H1 (cell line): ENCODE data around the gene FGF1. TPM values are rescaled to one million over a fixed set of nuclear protein-coding genes. Genes with fewer than 3 reads are reported as not detected.

Experiments
- CTCF ChIA-PET: fragments of 300-600 bp; sonication (Branson Sonifier 250); formaldehyde crosslinking; loops from one replicate; lab custom pipeline; 2021; ENCODE audit not compliant: partially characterized antibody; lab: Charles Lee
- POLR2A ChIA-PET: fragments of 300-600 bp; sonication (Branson Sonifier 250); formaldehyde crosslinking; loops from one replicate; lab custom pipeline; 2021; ENCODE audit warnings: inconsistent platforms; ENCODE audit not compliant: partially characterized antibody; lab: Charles Lee
- DNase-seq, 2 experiments: peaks; one replicate each; pipeline versions ENCODE4 v3.0.0 to v3.0.0-alpha.2; 2010 to 2022; ENCODE audit warnings: low spot score in 2 of 2, low read depth in 1 of 2, mixed read lengths in 1 of 2
- FAIRE-seq: peaks from 2 replicates; lab custom pipeline; 2011; peaks lifted over from hg19 to GRCh38; lab: Jason Lieb, UNC
- H2AFZ ChIP-seq: 2 replicates; pipeline ENCODE4 v1.8.1; 2012; ENCODE audit warnings: low read length, inconsistent platforms
- H2AK5ac ChIP-seq: 2 replicates; pipeline ENCODE4 v1.6.1; 2013; ENCODE audit warnings: low read depth, low read length
- H2BK120ac ChIP-seq: replicated peaks from 2 replicates; pipeline ENCODE3; 2013; ENCODE audit warnings: low read depth, low read length, inconsistent platforms
- H2BK12ac ChIP-seq: 2 replicates; pipeline ENCODE4 v1.6.1; 2013; ENCODE audit warnings: low read depth, low read length
- H2BK15ac ChIP-seq: 2 replicates; pipeline ENCODE4 v1.6.1; 2013; ENCODE audit warnings: low read length
- H2BK20ac ChIP-seq: 2 replicates; pipeline ENCODE4 v1.6.1; 2013; ENCODE audit warnings: low read length
- H2BK5ac ChIP-seq: 2 replicates; pipeline ENCODE4 v1.6.1; 2013; ENCODE audit warnings: low read depth, low read length
- H3K14ac ChIP-seq: 2 replicates; pipeline ENCODE4 v1.6.1; 2013; ENCODE audit warnings: inconsistent platforms; ENCODE audit not compliant: insufficient read length
- H3K18ac ChIP-seq: 2 replicates; pipeline ENCODE4 v1.6.1; 2013; ENCODE audit warnings: low read length; ENCODE audit errors: extremely low read depth
- H3K23ac ChIP-seq: 2 replicates; pipeline ENCODE4 v1.6.1; 2013; ENCODE audit warnings: inconsistent platforms; ENCODE audit not compliant: insufficient read length
- H3K23me2 ChIP-seq: 2 replicates; pipeline ENCODE4 v1.6.1; 2013; ENCODE audit warnings: low read depth, low read length
- H3K27ac ChIP-seq: 2 replicates; pipeline ENCODE4 v1.6.1; 2011; ENCODE audit warnings: low read depth, low read length, inconsistent platforms
- H3K27me3 ChIP-seq, 4 experiments: replicated peaks in 1 of 4; 1 replicate in 1 of 4; 2 replicates in 3 of 4; pipeline versions ENCODE4 v1.6.1 to v1.8.1; 2011 to 2013; ENCODE audit warnings: low read length in 3 of 4, mild to moderate bottlenecking in 3 of 4, inconsistent platforms in 2 of 4, mixed read lengths in 2 of 4, moderate library complexity in 1 of 4; ENCODE audit not compliant: control insufficient read depth in 3 of 4, insufficient read depth in 3 of 4; ENCODE audit errors: extremely low read depth in 1 of 4
- H3K36me3 ChIP-seq, 4 experiments: 2 replicates each; pipeline versions ENCODE4 v1.6.1 to v1.8.1; 2011 to 2013; ENCODE audit warnings: mild to moderate bottlenecking in 4 of 4, low read length in 3 of 4, moderate library complexity in 2 of 4, control low read depth in 1 of 4, inconsistent platforms in 1 of 4; ENCODE audit not compliant: insufficient read depth in 4 of 4, control insufficient read depth in 2 of 4
- H3K4ac ChIP-seq: replicated peaks from 2 replicates; pipeline ENCODE3; 2013; ENCODE audit warnings: low read length, low read depth, mixed read lengths, inconsistent platforms; ENCODE audit not compliant: insufficient read length
- H3K4me1 ChIP-seq, 4 experiments: replicated peaks in 1 of 4; 1 replicate in 1 of 4; 2 replicates in 3 of 4; pipeline versions ENCODE4 v1.6.1 to v1.8.1; 2011 to 2013; ENCODE audit warnings: low read length in 3 of 4, inconsistent platforms in 2 of 4, mixed read lengths in 1 of 4; ENCODE audit not compliant: insufficient read depth in 4 of 4, control insufficient read depth in 3 of 4
- H3K4me2 ChIP-seq, 2 experiments: 2 replicates each; pipeline versions ENCODE4 v1.6.1 to v1.8.1; 2011 to 2013; ENCODE audit warnings: low read depth in 2 of 2, low read length in 2 of 2, control low read depth in 1 of 2, inconsistent platforms in 1 of 2, mild to moderate bottlenecking in 1 of 2; ENCODE audit not compliant: insufficient read depth in 1 of 2
- H3K4me3 ChIP-seq, 4 experiments: fragments of 200-600, 300-600 bp in 1 of 4; sonication (generic), shearing (Covaris generic), sonication (Bioruptor Twin) in 1 of 4; 2 replicates each; pipeline versions ENCODE4 v1.5.1 to v1.8.1; 2011 to 2016; ENCODE audit warnings: low read length in 4 of 4, low read depth in 3 of 4, control low read depth in 2 of 4, inconsistent platforms in 2 of 4, mild to moderate bottlenecking in 2 of 4, mixed read lengths in 1 of 4, moderate library complexity in 1 of 4; ENCODE audit not compliant: insufficient read depth in 2 of 4; ENCODE audit errors: extremely low read depth in 1 of 4
- H3K56ac ChIP-seq: replicated peaks from 2 replicates; pipeline ENCODE3; 2013; ENCODE audit warnings: low read depth, mild to moderate bottlenecking, mixed read lengths, low read length, inconsistent platforms; ENCODE audit not compliant: insufficient read length
- H3K79me1 ChIP-seq: 2 replicates; pipeline ENCODE4 v1.6.1; 2013; ENCODE audit warnings: low read depth, low read length, control low read depth
- H3K79me2 ChIP-seq, 2 experiments: 2 replicates each; pipeline versions ENCODE4 v1.6.1 to v1.8.1; 2012 to 2013; ENCODE audit warnings: low read length in 2 of 2, mild to moderate bottlenecking in 2 of 2, inconsistent platforms in 1 of 2; ENCODE audit not compliant: insufficient read depth in 2 of 2, control insufficient read depth in 1 of 2
- H3K9ac ChIP-seq, 4 experiments: replicated peaks in 1 of 4; 1 replicate in 1 of 4; 2 replicates in 3 of 4; pipeline versions ENCODE4 v1.6.1 to v1.8.1; 2011 to 2013; ENCODE audit warnings: low read depth in 3 of 4, low read length in 3 of 4, control low read depth in 2 of 4, mild to moderate bottlenecking in 2 of 4, moderate library complexity in 2 of 4, inconsistent platforms in 1 of 4; ENCODE audit errors: extremely low read depth in 1 of 4
- H3K9me3 ChIP-seq, 2 experiments: 2 replicates each; pipeline versions ENCODE4 v1.6.1 to v1.8.1; 2012 to 2013; ENCODE audit warnings: mild to moderate bottlenecking in 2 of 2, moderate library complexity in 2 of 2, control low read depth in 1 of 2, inconsistent platforms in 1 of 2, low read depth in 1 of 2, low read length in 1 of 2, mixed read lengths in 1 of 2; ENCODE audit not compliant: insufficient read depth in 2 of 2
- H4K20me1 ChIP-seq, 2 experiments: replicated peaks in 1 of 2; 2 replicates each; pipeline versions ENCODE3 to v1.8.1; 2011 to 2013; ENCODE audit warnings: inconsistent platforms in 2 of 2, low read length in 2 of 2, mild to moderate bottlenecking in 1 of 2; ENCODE audit not compliant: insufficient read depth in 2 of 2, control insufficient read depth in 1 of 2
- H4K5ac ChIP-seq: 2 replicates; pipeline ENCODE4 v1.6.1; 2013; ENCODE audit warnings: low read length, low read depth, mixed read lengths, inconsistent platforms; ENCODE audit not compliant: insufficient read length
- H4K8ac ChIP-seq: 2 replicates; pipeline ENCODE4 v1.8.0; 2013; ENCODE audit warnings: mild to moderate bottlenecking, moderate library complexity, low read length, inconsistent platforms; ENCODE audit not compliant: insufficient read depth; ENCODE audit errors: extremely low read depth
- H4K91ac ChIP-seq: replicated peaks from 2 replicates; pipeline ENCODE3; 2013; ENCODE audit warnings: low read length, mixed read lengths, inconsistent platforms; ENCODE audit not compliant: insufficient read length
- CBX5 ChIP-seq: fragments of 300-800, 300-1000 bp; sonication (generic); IDR thresholded peaks from 2 replicates; pipeline ENCODE4 v1.7.1; 2016; ENCODE audit warnings: antibody characterized with exemption, low read length, low read depth
- CBX8 ChIP-seq: fragments of 300-800, 300-1000 bp; sonication (generic); IDR thresholded peaks from 2 replicates; pipeline ENCODE4 v1.7.1; 2016; ENCODE audit warnings: low read depth, low read length, borderline replicate concordance
- CEBPB ChIP-seq: IDR thresholded peaks from 2 replicates; pipeline ENCODE4 v1.6.1; 2012; ENCODE audit warnings: low read depth, low read length
- EGR1 ChIP-seq: IDR thresholded peaks from 2 replicates; pipeline ENCODE4 v1.6.1; 2011; ENCODE audit warnings: low read depth, low read length, borderline replicate concordance
- FOSL1 ChIP-seq: IDR thresholded peaks from 2 replicates; pipeline ENCODE4 v1.6.1; 2011; ENCODE audit warnings: mild to moderate bottlenecking, low read depth, low read length, moderate library complexity; ENCODE audit not compliant: insufficient read depth
- GABPA ChIP-seq: IDR thresholded peaks from 2 replicates; pipeline ENCODE4 v1.6.1; 2011; ENCODE audit warnings: mild to moderate bottlenecking, low read length, moderate library complexity, borderline replicate concordance; ENCODE audit not compliant: insufficient read depth
- HDAC2 ChIP-seq, 2 experiments: fragments of 300-600 bp in 1 of 2; sonication (generic) in 1 of 2; IDR thresholded peaks; 2 replicates each; pipeline ENCODE4 v1.6.1; 2011 to 2012; ENCODE audit warnings: low read depth in 2 of 2, low read length in 2 of 2, mild to moderate bottlenecking in 2 of 2, moderate library complexity in 2 of 2, borderline replicate concordance in 1 of 2, inconsistent platforms in 1 of 2
- JUN ChIP-seq: IDR thresholded peaks from 2 replicates; pipeline ENCODE4 v1.6.1; 2011; ENCODE audit warnings: low read depth, mild to moderate bottlenecking, improper control_type of control experiment, low read length
- KDM1A ChIP-seq: fragments of 200-600, 300-600 bp; sonication (generic); IDR thresholded peaks from 2 replicates; pipeline ENCODE4 v1.7.1; 2016; ENCODE audit warnings: mild to moderate bottlenecking, low read length, borderline replicate concordance
- KDM4A ChIP-seq: IDR thresholded peaks from one replicate; pipeline ENCODE4 v1.7.1; 2012; ENCODE audit warnings: low read depth, mild to moderate bottlenecking, moderate library complexity, low read length, inconsistent platforms; ENCODE audit not compliant: severe bottlenecking
- POLR2AphosphoS5 ChIP-seq: IDR thresholded peaks from 2 replicates; pipeline ENCODE4 v1.6.1; 2011; ENCODE audit warnings: low read depth, low read length
- RBBP5 ChIP-seq: IDR thresholded peaks from 2 replicates; pipeline ENCODE4 v1.7.1; 2012; ENCODE audit warnings: low read depth, mild to moderate bottlenecking, inconsistent platforms, low read length, moderate library complexity, borderline replicate concordance
- SIX5 ChIP-seq: IDR thresholded peaks from 2 replicates; pipeline ENCODE4 v1.6.1; 2011; ENCODE audit warnings: mild to moderate bottlenecking, low read depth, low read length
- SP2 ChIP-seq: IDR thresholded peaks from 2 replicates; pipeline ENCODE4 v1.6.1; 2012; ENCODE audit warnings: mild to moderate bottlenecking, low read length, inconsistent platforms
- TBP ChIP-seq: IDR thresholded peaks from 2 replicates; pipeline ENCODE4 v1.6.1; 2011; ENCODE audit warnings: low read depth, low read length, improper control_type of control experiment
- WGBS, 2 experiments: shearing (Covaris generic) in 1 of 2; methylation state at CpG; one replicate each; pipeline versions ENCODE4 v1.1.6 to v1.1.7; 2013 to 2015; ENCODE audit warnings: low lambda C conversion rate in 2 of 2, mixed read lengths in 2 of 2, inconsistent platforms in 1 of 2, low coverage in 1 of 2, missing lambda C conversion rate in 1 of 2; ENCODE audit not compliant: insufficient replicate concordance in 2 of 2, insufficient coverage in 1 of 2, insufficient read length in 1 of 2; ENCODE audit errors: extremely low coverage in 1 of 2, missing lambda C conversion rate in 1 of 2; 5-methylcytosine and 5-hydroxymethylcytosine counted together
- polyA plus RNA-seq, 7 experiments: library from polyadenylated mRNA; depleted of rRNA in 3 of 7; stranded (reverse) in 5 of 7; unstranded in 2 of 7; fragments of >200 nt in 5 of 7; fragments of 200-250 nt in 2 of 7; gene quantifications; 1 replicate in 5 of 7; 2 replicates in 1 of 7; 4 replicates in 1 of 7; pipeline versions ENCODE4 v1.2.1 to v1.2.3, GENCODE V29; 2011 to 2013; ENCODE audit warnings: missing spikeins in 2 of 7, mixed read lengths in 2 of 7
- total RNA-seq: library from RNA; stranded (reverse); fragmentation: NEBNext Ultra II Directional; extraction: Animal tissue kit (Norgen Biotek cat#: 25700); gene quantifications from 2 replicates; pipeline ENCODE4 v1.2.1, GENCODE V29; 2021

FGF1 gene
- total and polyA plus RNA-seq, 2 of the 8 experiments (the other 6 are each of a cell fraction or from before 2014, with no cell fraction given), result 0.30 to 0.50 TPM

DNA sequence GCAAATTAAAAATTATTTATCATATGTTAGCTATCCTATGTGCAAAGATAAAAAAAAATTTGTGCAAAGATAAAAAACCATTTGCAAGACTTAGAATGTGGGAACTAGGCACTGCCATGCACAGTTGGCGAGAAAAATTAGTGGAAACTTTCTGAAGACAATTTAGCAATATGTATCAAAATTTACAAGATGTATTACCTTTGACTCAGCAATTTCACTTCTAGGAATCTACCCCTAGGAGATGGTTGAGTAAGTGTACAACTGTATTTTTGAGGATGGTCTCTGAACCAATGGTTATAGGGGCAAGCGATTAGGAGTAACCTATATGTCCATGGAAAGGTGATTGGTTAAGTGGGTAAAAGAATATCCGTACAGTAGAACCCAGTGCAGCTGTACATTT is 88.9 kb downstream of the FGF1 start:
- H3K23me2 ChIP-seq, result no peaks in the 10 kb centered on the region
- H3K79me2 ChIP-seq, result no peaks in the 10 kb centered on the region
- no peak overlapping the region for H2BK5ac ChIP-seq
- no peaks in the 10 kb centered on the region for H3K36me3 ChIP-seq
- no peaks in the 10 kb centered on the region for H3K79me1 ChIP-seq
- ChIA-PET CTCF (interaction anchor here (0.7 to 7.3 kb wide), 4 partner anchors 11 to 116 kb away, joined by 3 to 46 read pairs (median 10); no protein-coding TSS in a partner anchor), POLR2A (no interaction called here)
- no peak overlapping the region for H2BK20ac ChIP-seq
- H3K27ac ChIP-seq, result no peak overlapping the region
- H3K23ac ChIP-seq, result no peak overlapping the region
- 87% methylated on average over 3 of the region's 3 CpGs; no CpG with 5 or more reads in 1 of the 2 experiments for WGBS, 2 experiments
- no peak overlapping the region for H3K14ac ChIP-seq
- H3K4me1 ChIP-seq, result no peaks in the 10 kb centered on the region; a peak in 1 of 7 replicates
- peaks cover 0 to 2% of the 10 kb centered on the region in 2 experiments for H4K20me1 ChIP-seq
- H2BK15ac ChIP-seq, result no peak overlapping the region
- H3K18ac ChIP-seq, result no peak overlapping the region
- no peak overlapping the region for H2AFZ ChIP-seq
- no peak overlapping the region for H4K5ac ChIP-seq
- DNase-seq (no peak), FAIRE-seq (no peak)
- no peak overlapping the region for H3K4ac ChIP-seq
- no peak overlapping the region for H2AK5ac ChIP-seq
- no peak overlapping the region for H3K4me3 ChIP-seq
- no peak overlapping the region for H4K91ac ChIP-seq
- no peak overlapping the region for H2BK12ac ChIP-seq
- H4K8ac ChIP-seq, result no peak overlapping the region
- H3K9me3 ChIP-seq, result no peaks in the 10 kb centered on the region
- H3K27me3 ChIP-seq, result 0 out of 7 replicates have a peak, but pooled peaks cover 0 to 3% (median 0%) of the 10 kb centered on the region in 4 experiments
- H2BK120ac ChIP-seq, result no peak overlapping the region
- H3K56ac ChIP-seq, result no peak overlapping the region
- no peak overlapping the region for H3K9ac ChIP-seq
- H3K4me2 ChIP-seq, result no peak overlapping the region
- no peak for TF ChIP-seq KDM4A
- no peak for TF ChIP-seq GABPA
- no peak for TF ChIP-seq KDM1A
- TF ChIP-seq CBX8, result no peak
- TF ChIP-seq FOSL1, result no peak
- no peak for TF ChIP-seq SP2
- TF ChIP-seq SIX5, result no peak
- no peak for TF ChIP-seq CBX5
- no peak for TF ChIP-seq CEBPB
- no peak for TF ChIP-seq TBP
- no peak for TF ChIP-seq EGR1
- TF ChIP-seq JUN, result no peak
- TF ChIP-seq POLR2AphosphoS5, result no peak
- TF ChIP-seq HDAC2 (IDR thresholded peaks at IDR 0.05; ENCODE audit: borderline replicate concordance in 1 of 2, low read depth in 2 of 2, low read length in 2 of 2), result no peak
- TF ChIP-seq RBBP5, result no peak
